ENCODE measurements around the gene PIK3AP1. TPM values are rescaled to one million over a fixed set of nuclear protein-coding genes. Genes with fewer than 3 reads are reported as not detected.

PIK3AP1 gene
- total RNA-seq, 1 experiment from 2014 or later: 7.1 TPM

DNA sequence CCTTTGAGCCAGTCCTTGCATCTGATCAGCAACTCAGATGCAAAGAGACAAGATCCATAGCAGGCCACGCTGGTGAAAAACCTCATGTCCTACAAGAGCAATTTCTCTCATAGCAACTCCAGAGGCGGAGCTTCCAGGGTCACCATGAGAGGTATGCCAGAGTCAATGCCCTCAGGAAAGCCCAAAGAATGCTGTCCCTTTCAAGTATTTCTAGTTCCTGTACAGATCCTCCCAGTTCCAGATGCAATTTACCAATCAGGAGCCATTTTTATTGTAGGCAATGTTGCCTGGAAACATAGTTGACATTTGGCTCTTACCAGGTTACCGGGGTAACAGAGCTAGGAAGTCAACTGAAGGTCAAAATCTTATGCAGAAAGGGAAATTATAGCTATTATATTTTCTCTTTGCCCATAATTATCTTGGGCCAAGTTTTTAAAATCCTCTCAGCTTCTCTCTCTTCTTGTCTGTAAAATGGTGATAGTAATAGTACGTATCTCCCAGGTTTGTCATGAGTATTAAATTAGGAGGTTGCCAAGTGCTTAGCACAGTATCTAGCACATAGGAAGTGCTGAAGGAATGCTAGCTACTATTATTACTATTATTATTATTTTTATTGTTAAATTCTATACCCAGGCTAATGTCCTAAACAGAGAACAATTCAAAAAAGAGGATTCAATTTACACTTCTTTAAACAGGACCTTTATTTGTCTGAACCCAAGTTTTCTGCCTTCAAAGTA lies 87.2 kb downstream of the PIK3AP1 start:
- H3K27ac ChIP-seq (ENCODE audit: low read depth, low read length): no peak overlapping the region

More for the DNA sequence above, 87.2 kb downstream of the PIK3AP1 start:
- Histone ChIP-seq H2AFZ (ENCODE audit: low read depth, low read length, poor library complexity, severe bottlenecking) (no peak overlapping the region), H4K20me1 (ENCODE audit: insufficient read depth) (no peaks in the 10 kb centered on the region), H3K9me2 (ENCODE audit: insufficient read depth) (no peaks in the 10 kb centered on the region), H3K36me3 (ENCODE audit: control insufficient read depth in 1 of 2, insufficient read depth in 2 of 2, low read length in 2 of 2) (no peaks in the 10 kb centered on the region), H3K9ac (ENCODE audit: low read length) (no peak overlapping the region), H3K27me3 (ENCODE audit: insufficient read depth, low read length) (no peaks in the 10 kb centered on the region), H3K4me2 (ENCODE audit: low read length) (no peak overlapping the region), H3K79me2 (ENCODE audit: insufficient read depth, low read length) (no peaks in the 10 kb centered on the region), H3K4me3 (replicated peaks in 1 of 2; ENCODE audit: low read depth in 1 of 2, low read length in 2 of 2) (no peak overlapping the region), H3K4me1 (ENCODE audit: control insufficient read depth in 1 of 2, insufficient read depth in 2 of 2, low read length in 2 of 2) (no peaks in the 10 kb centered on the region), H3K9me3 (ENCODE audit: control insufficient read depth in 1 of 2, insufficient read depth in 1 of 2, low read depth in 1 of 2, low read length in 2 of 2) (no peaks in the 10 kb centered on the region)
- ATAC-seq: no peak
- DNase-seq (ENCODE audit: low read depth, low spot score): no peak
- TF ChIP-seq JUND (IDR thresholded peaks at IDR 0.05) (no peak), TCF7L2 (IDR thresholded peaks at IDR 0.05; ENCODE audit: borderline replicate concordance, extremely low read depth, insufficient read depth, insufficient read length) (no peak), SRF (IDR thresholded peaks at IDR 0.05; ENCODE audit: low read depth) (no peak), SP1 (IDR thresholded peaks at IDR 0.05; ENCODE audit: low read depth) (no peak), FOSL1 (IDR thresholded peaks at IDR 0.05; ENCODE audit: low read depth) (no peak), EGR1 (IDR thresholded peaks at IDR 0.05; ENCODE audit: low read depth) (no peak), ZFX (IDR thresholded peaks at IDR 0.05) (no peak), ZNF274 (IDR thresholded peaks at IDR 0.05; ENCODE audit: low read depth, low read length) (no peak), RAD21 (IDR thresholded peaks at IDR 0.05; ENCODE audit: low read depth) (no peak), ELF1 (IDR thresholded peaks at IDR 0.05; ENCODE audit: borderline replicate concordance, low read depth) (no peak), EZH2 (IDR thresholded peaks at IDR 0.05) (no peak), CEBPB (IDR thresholded peaks at IDR 0.05; ENCODE audit: low read depth) (no peak), YY1 (IDR thresholded peaks at IDR 0.05; ENCODE audit: extremely low read depth, insufficient replicate concordance, low read depth, low read length) (no peak), SIN3A (IDR thresholded peaks at IDR 0.05; ENCODE audit: low read depth) (no peak), POLR2AphosphoS5 (IDR thresholded peaks at IDR 0.05; ENCODE audit: low read depth, low read length) (no peak), POLR2A (IDR thresholded peaks at IDR 0.05; ENCODE audit: borderline replicate concordance, extremely low read depth, insufficient read depth, insufficient read length) (no peak), MAX (IDR thresholded peaks at IDR 0.05) (no peak)
- TF ChIP-seq, protein P1, sequence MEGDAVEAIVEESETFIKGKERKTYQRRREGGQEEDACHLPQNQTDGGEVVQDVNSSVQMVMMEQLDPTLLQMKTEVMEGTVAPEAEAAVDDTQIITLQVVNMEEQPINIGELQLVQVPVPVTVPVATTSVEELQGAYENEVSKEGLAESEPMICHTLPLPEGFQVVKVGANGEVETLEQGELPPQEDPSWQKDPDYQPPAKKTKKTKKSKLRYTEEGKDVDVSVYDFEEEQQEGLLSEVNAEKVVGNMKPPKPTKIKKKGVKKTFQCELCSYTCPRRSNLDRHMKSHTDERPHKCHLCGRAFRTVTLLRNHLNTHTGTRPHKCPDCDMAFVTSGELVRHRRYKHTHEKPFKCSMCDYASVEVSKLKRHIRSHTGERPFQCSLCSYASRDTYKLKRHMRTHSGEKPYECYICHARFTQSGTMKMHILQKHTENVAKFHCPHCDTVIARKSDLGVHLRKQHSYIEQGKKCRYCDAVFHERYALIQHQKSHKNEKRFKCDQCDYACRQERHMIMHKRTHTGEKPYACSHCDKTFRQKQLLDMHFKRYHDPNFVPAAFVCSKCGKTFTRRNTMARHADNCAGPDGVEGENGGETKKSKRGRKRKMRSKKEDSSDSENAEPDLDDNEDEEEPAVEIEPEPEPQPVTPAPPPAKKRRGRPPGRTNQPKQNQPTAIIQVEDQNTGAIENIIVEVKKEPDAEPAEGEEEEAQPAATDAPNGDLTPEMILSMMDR (IDR thresholded peaks at IDR 0.05 in 2 of 3, conservative IDR thresholded peaks at IDR 0.05 in 1 of 3; ENCODE audit: borderline replicate concordance in 1 of 3, insufficient read depth in 1 of 3, low read depth in 2 of 3, low read length in 2 of 3): no peak
- TF ChIP-seq, protein P2, sequence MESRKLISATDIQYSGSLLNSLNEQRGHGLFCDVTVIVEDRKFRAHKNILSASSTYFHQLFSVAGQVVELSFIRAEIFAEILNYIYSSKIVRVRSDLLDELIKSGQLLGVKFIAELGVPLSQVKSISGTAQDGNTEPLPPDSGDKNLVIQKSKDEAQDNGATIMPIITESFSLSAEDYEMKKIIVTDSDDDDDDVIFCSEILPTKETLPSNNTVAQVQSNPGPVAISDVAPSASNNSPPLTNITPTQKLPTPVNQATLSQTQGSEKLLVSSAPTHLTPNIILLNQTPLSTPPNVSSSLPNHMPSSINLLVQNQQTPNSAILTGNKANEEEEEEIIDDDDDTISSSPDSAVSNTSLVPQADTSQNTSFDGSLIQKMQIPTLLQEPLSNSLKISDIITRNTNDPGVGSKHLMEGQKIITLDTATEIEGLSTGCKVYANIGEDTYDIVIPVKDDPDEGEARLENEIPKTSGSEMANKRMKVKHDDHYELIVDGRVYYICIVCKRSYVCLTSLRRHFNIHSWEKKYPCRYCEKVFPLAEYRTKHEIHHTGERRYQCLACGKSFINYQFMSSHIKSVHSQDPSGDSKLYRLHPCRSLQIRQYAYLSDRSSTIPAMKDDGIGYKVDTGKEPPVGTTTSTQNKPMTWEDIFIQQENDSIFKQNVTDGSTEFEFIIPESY (IDR thresholded peaks at IDR 0.05; ENCODE audit: extremely low read depth, insufficient replicate concordance, low read length): no peak
- TF ChIP-seq, protein P3, sequence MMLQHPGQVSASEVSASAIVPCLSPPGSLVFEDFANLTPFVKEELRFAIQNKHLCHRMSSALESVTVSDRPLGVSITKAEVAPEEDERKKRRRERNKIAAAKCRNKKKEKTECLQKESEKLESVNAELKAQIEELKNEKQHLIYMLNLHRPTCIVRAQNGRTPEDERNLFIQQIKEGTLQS (IDR thresholded peaks at IDR 0.05): no peak
- POLR2A ChIA-PET: no interaction called here
- CTCF ChIA-PET: interaction anchor here (1.0 kb wide), 1 partner anchor 8 kb away, joined by 5 read pairs; no protein-coding TSS in a partner anchor
- no TSS peak for BruUV-seq (replicated peaks)
- intact Hi-C loops (cut with micrococcal nuclease): no loop called here
- RAD21 ChIA-PET (ENCODE audit: low non-redundant PET in 1 of 2, low total read pairs in 2 of 2, uncharacterized antibody in 2 of 2, unreplicated experiment in 2 of 2): no interaction called here

Measured in HCT116 (cell line).